RWPE1 (cell line): ENCODE data around the gene RBM6.

ENCODE experiments used
- CTCF ChIA-PET: fragments of 350-600 bp; sonication (Branson Sonifier 250); formaldehyde crosslinking; extraction: SDS; loops from one replicate; lab custom pipeline; 2021; lab: Yijun Ruan, JAX
- POLR2A ChIA-PET: fragments of 400-600 bp; formaldehyde crosslinking; extraction: SDS; loops from one replicate; lab custom pipeline; 2020; ENCODE audit warnings: antibody characterized with exemption; ENCODE audit not compliant: low non-redundant PET; lab: Yijun Ruan, JAX
- DNase-seq: peaks from one replicate; pipeline ENCODE4 v3.0.0; 2012; ENCODE audit warnings: low spot score
- H3K27ac ChIP-seq: fragments of 450-650 bp; 2 replicates; pipeline ENCODE4 v1.5.1; 2017
- TF ChIP-seq, protein P1 (sequence below): fragments of 450-650 bp; conservative IDR thresholded peaks from 2 replicates; pipeline ENCODE4 v1.5.1; 2017; ENCODE audit warnings: low read depth, mild to moderate bottlenecking

The RBM6 gene

GRCh38 chr3:49994476-49994875 lies 54.5 kb downstream of the RBM6 start:
- CTCF ChIA-PET: no interaction called here
- no peak overlapping the region for H3K27ac ChIP-seq
- TF ChIP-seq, protein P1, sequence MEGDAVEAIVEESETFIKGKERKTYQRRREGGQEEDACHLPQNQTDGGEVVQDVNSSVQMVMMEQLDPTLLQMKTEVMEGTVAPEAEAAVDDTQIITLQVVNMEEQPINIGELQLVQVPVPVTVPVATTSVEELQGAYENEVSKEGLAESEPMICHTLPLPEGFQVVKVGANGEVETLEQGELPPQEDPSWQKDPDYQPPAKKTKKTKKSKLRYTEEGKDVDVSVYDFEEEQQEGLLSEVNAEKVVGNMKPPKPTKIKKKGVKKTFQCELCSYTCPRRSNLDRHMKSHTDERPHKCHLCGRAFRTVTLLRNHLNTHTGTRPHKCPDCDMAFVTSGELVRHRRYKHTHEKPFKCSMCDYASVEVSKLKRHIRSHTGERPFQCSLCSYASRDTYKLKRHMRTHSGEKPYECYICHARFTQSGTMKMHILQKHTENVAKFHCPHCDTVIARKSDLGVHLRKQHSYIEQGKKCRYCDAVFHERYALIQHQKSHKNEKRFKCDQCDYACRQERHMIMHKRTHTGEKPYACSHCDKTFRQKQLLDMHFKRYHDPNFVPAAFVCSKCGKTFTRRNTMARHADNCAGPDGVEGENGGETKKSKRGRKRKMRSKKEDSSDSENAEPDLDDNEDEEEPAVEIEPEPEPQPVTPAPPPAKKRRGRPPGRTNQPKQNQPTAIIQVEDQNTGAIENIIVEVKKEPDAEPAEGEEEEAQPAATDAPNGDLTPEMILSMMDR: no peak

DNA sequence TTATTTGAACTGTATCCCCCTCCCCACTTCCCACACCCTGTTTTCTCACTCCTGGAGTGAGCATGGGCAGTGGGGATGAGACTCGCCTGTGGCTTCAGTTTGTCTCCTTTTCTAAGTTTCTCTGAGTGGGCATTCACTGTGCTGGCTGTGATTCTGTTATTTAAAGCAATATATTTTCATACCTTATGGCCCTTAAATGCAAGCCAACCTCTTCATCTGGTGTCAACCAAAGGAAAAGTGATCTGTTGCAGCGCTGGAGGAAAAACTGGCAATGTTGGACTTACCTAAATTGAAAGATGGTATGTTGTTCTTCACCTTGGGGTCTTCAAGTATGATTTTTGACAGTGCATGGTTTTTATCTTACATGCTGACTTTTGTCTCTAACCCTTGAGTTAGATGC lies 56.1 kb downstream of the RBM6 start:
- no peak for DNase-seq
- ChIA-PET POLR2A (no interaction called here), CTCF (no interaction called here)

More at GRCh38 chr3:49994476-49994875, 54.5 kb downstream of the RBM6 start:
- POLR2A ChIA-PET: no interaction called here
- no peak for DNase-seq

GRCh38 chr3:49997862-49998261 lies 57.9 kb downstream of the RBM6 start:
- no peak for DNase-seq
- TF ChIP-seq, protein P1: no peak
- H3K27ac ChIP-seq: no peak overlapping the region
- ChIA-PET POLR2A (no interaction called here), CTCF (no interaction called here)

More for the DNA sequence above, 56.1 kb downstream of the RBM6 start:
- TF ChIP-seq, protein P1: no peak
- no peak overlapping the region for H3K27ac ChIP-seq

DNA sequence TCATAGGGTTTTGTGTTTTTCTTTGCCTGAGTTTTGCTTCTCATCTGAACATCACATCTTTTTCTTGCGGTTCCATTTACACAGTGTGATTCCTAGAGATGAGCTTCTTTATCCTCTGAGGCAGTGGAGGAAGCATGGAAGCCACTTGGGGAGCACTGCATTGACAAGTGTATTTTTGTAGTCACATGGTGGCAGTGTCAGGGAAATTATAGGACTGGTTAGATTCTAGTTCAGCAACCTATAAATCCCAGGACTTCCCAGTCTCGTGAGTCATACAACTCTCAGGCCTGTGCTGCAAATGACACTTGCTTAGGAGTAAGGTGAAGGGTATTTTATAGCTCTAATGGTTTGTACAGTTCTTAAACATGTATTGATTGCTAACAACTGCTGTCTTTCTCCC lies 58.4 kb downstream of the RBM6 start:
- ChIA-PET CTCF (no interaction called here), POLR2A (no interaction called here)

GRCh38 chr3:50001511-50001910 lies 61.6 kb downstream of the RBM6 start:
- TF ChIP-seq, protein P1: no peak
- CTCF ChIA-PET: no interaction called here
- DNase-seq: no peak
- POLR2A ChIA-PET: no interaction called here
- no peak overlapping the region for H3K27ac ChIP-seq

More for the DNA sequence above, 58.4 kb downstream of the RBM6 start:
- TF ChIP-seq, protein P1: no peak
- peak; percentile 37 for DNase-seq
- no peak overlapping the region for H3K27ac ChIP-seq

DNA sequence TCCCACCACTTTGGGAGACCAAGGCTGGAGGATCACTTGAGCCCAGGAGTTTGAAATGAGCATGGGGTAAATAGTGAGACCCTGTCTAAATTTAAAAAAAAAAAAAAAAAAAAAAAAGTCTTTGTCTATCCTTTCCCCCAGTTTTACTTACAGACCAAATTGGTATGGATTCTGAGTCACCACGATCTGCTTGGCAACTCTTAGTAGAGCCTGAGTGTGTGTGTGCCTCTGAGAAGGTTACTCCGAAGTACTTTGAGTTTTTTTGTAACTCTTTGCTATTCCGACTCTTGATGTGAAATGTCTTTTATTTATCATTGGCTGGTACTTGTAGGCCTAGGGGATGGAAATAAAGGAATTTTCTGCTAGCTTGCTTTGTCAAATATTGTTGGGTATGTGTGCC lies 63.3 kb downstream of the RBM6 start:
- ChIA-PET CTCF (no interaction called here), POLR2A (no interaction called here)
- no peak overlapping the region for H3K27ac ChIP-seq
- no peak for DNase-seq
- TF ChIP-seq, protein P1: no peak
